HUES64 (cell line): Measurements from ENCODE around the gene PAOX.

Source experiments
- H3K27ac ChIP-seq: 2 replicates; pipeline ENCODE4 v1.7.0; 2013; ENCODE audit warnings: low read depth, low read length, inconsistent platforms
- H3K27me3 ChIP-seq: 2 replicates; pipeline ENCODE4 v1.6.1; 2013; ENCODE audit warnings: mild to moderate bottlenecking, low read length; ENCODE audit not compliant: insufficient read depth
- H3K36me3 ChIP-seq: 2 replicates; pipeline ENCODE4 v1.6.1; 2013; ENCODE audit warnings: mild to moderate bottlenecking, low read length; ENCODE audit not compliant: insufficient read depth
- H3K4me1 ChIP-seq: 2 replicates; pipeline ENCODE4 v1.6.1; 2013; ENCODE audit warnings: mild to moderate bottlenecking, low read length, moderate library complexity; ENCODE audit not compliant: insufficient read depth
- H3K4me3 ChIP-seq: 2 replicates; pipeline ENCODE4 v1.5.1; 2013; ENCODE audit warnings: mild to moderate bottlenecking, low read length, moderate library complexity
- H3K9ac ChIP-seq: 2 replicates; pipeline ENCODE4 v1.6.1; 2013; ENCODE audit warnings: mild to moderate bottlenecking, low read depth, low read length
- H3K9me3 ChIP-seq: 2 replicates; pipeline ENCODE4 v1.6.1; 2013; ENCODE audit warnings: low read depth, low read length; ENCODE audit not compliant: insufficient read depth
- WGBS: fragments of 150-250, 120-280 bp; methylation state at CpG from one replicate; pipeline ENCODE4 v1.1.7; 2013; ENCODE audit warnings: missing lambda C conversion rate; 5-methylcytosine and 5-hydroxymethylcytosine counted together

PAOX gene

DNA sequence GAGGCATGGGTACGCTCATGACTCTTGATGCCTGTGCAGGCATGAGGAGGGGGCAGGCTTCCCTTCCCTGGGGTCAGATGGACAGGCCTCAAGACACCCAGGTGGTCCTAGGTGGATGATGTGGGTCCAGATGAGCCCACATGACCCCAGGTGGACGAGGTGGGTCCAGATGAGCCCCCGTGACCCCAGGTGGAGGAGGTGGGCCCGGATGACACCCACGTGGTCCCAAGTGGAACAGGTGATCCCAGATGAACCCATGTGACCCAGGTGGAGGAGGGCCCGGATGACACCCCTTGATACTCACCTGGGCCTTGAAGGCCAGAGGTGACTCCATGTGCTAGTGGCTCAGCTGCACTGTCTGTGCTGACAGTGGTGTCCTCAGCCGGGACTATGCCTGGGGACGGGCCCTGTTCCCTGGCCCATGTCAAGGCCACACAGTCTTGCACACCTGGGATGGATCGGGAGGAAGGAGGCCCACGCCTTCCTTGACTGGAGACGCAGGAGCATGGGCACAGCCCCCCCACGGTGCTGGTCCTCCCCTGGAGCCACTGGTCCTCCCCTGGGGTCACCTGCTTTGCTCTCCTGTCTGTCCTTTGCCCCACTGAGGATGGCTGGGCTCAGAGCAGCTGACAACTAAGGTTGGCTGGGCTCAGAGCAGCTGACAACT is 28.6 kb upstream of the PAOX start:
- no peak overlapping the region for H3K9ac ChIP-seq
- no peak overlapping the region for H3K27ac ChIP-seq
- H3K4me3 ChIP-seq, result no peak overlapping the region
- H3K9me3 ChIP-seq, result no peaks in the 10 kb centered on the region
- WGBS, result 85% methylated on average over 12 of the region's 12 CpGs
- H3K4me1 ChIP-seq, result 0 out of 2 replicates have a peak, but pooled peaks cover 5% of the 10 kb centered on the region
- H3K27me3 ChIP-seq, result no peaks in the 10 kb centered on the region
- H3K36me3 ChIP-seq, result 0 out of 2 replicates have a peak, but pooled peaks cover 1% of the 10 kb centered on the region

- Histone ChIP-seq H3K36me3 (peaks cover 5% of the 10 kb centered on the region; the same call in 1 of the 2 replicates), H3K9me3 (no peaks in the 10 kb centered on the region), H3K4me1 (0 out of 2 replicates have a peak, but pooled peaks cover 5% of the 10 kb centered on the region), H3K27ac (no peak overlapping the region), H3K4me3 (no peak overlapping the region), H3K27me3 (no peaks in the 10 kb centered on the region), H3K9ac (no peak overlapping the region)
- 65% methylated on average over 13 of the region's 13 CpGs for WGBS
Measured at GRCh38 chr10:133350950-133351329, 28.1 kb upstream of the PAOX start.

- Histone ChIP-seq H3K4me1 (0 out of 2 replicates have a peak, but pooled peaks cover 7% of the 10 kb centered on the region), H3K27ac (no peak overlapping the region), H3K9me3 (no peaks in the 10 kb centered on the region), H3K36me3 (peaks cover 10% of the 10 kb centered on the region; the same call in 1 of the 2 replicates), H3K27me3 (no peaks in the 10 kb centered on the region), H3K9ac (no peak overlapping the region), H3K4me3 (no peak overlapping the region)
- 69% methylated on average over 24 of the region's 24 CpGs for WGBS
Measured at GRCh38 chr10:133351408-133352318, 27.4 kb upstream of the PAOX start.

DNA sequence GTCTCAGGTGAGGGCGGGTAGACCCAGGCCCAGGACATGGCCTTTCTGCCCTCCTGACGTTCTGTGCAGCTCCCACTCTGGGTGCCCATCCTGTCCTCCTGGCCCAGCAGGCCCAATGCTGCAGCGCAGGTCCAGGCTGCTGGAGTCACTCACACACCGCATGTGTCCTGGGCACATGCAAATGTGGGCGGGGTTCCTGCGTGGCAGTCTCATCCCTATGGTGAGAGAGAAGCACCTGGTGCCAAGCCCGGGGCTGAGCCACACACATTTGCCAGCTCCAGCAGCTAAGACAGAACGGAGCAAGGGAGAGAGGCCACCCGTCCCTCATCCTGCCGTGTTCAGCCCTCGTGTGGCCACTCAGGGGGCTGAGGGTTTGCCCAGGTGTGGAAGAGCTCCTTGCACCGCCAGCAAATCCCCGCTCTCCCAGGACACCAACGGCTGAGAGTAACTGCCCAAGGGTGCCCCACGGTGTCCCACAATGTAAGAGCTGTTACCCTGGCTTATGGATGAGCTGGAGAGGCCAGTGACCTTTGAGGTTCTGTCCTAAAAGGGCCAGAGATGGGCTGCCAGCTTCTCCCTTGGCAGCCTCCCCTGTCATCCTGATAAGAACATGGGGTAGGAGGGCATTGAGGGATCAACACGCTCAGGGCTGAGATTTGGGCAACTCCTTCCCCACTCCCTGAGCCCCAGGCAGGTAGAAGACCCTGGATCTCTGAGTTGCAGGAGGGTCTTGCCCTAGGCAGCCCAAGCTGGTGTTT is 25.7 kb upstream of the PAOX start:
- H3K9me3 ChIP-seq, result no peaks in the 10 kb centered on the region
- no peak overlapping the region for H3K4me3 ChIP-seq
- 0 out of 2 replicates have a peak, but pooled peaks cover 3% of the 10 kb centered on the region for H3K4me1 ChIP-seq
- peaks cover 10% of the 10 kb centered on the region; the same call in 1 of the 2 replicates for H3K36me3 ChIP-seq
- no peak overlapping the region for H3K9ac ChIP-seq
- no peaks in the 10 kb centered on the region; the same call in 1 of the 2 replicates for H3K27me3 ChIP-seq
- no peak overlapping the region for H3K27ac ChIP-seq
- 76% methylated on average over 16 of the region's 16 CpGs for WGBS

- WGBS, result 90% methylated on average over 15 of the region's 16 CpGs
- no peak overlapping the region for H3K4me3 ChIP-seq
- no peak overlapping the region for H3K9ac ChIP-seq
- 0 out of 2 replicates have a peak, but pooled peaks cover 3% of the 10 kb centered on the region for H3K4me1 ChIP-seq
- H3K36me3 ChIP-seq, result peaks cover 10% of the 10 kb centered on the region; the same call in 1 of the 2 replicates
- H3K9me3 ChIP-seq, result no peaks in the 10 kb centered on the region
- no peak overlapping the region for H3K27ac ChIP-seq
- H3K27me3 ChIP-seq, result no peaks in the 10 kb centered on the region; the same call in 1 of the 2 replicates
Measured at GRCh38 chr10:133353988-133354605, 25.0 kb upstream of the PAOX start.

GRCh38 chr10:133354672-133355240 is 24.3 kb upstream of the PAOX start:
- WGBS, result 94% methylated on average over 14 of the region's 14 CpGs
- no peaks in the 10 kb centered on the region for H3K9me3 ChIP-seq
- H3K4me3 ChIP-seq, result no peak overlapping the region
- no peak overlapping the region for H3K9ac ChIP-seq
- H3K4me1 ChIP-seq, result 0 out of 2 replicates have a peak, but pooled peaks cover 3% of the 10 kb centered on the region
- peaks cover 10% of the 10 kb centered on the region; the same call in 1 of the 2 replicates for H3K36me3 ChIP-seq
- no peaks in the 10 kb centered on the region; the same call in 1 of the 2 replicates for H3K27me3 ChIP-seq
- no peak overlapping the region for H3K27ac ChIP-seq

GRCh38 chr10:133355266-133355665 is 23.8 kb upstream of the PAOX start:
- H3K4me3 ChIP-seq, result no peak overlapping the region
- 84% methylated on average over 6 of the region's 6 CpGs for WGBS

DNA sequence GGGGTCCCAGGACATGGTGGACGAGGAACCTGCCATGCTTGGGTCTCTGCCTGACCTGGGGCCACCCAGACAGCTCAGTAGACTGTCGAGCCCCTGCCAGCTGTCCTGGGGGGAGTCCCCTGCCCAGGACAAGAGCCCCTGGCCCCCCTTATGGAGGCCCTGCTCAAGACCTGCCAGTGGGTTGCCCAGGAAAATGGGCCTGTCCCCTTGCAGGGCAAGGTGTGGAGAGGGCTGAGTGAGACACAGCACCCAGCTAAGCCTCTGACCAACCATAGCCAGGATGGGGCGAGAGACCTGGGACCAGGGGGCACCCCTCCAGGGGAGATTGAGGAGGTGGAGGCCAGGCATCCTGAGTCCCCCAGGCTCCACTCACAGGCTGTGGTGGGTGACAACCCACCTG is 23.1 kb upstream of the PAOX start:
- 94% methylated on average over 3 of the region's 3 CpGs for WGBS
- H3K36me3 ChIP-seq, result peaks cover 10% of the 10 kb centered on the region; the same call in 1 of the 2 replicates
- no peak overlapping the region for H3K27ac ChIP-seq
- H3K9ac ChIP-seq, result no peak overlapping the region
- H3K4me3 ChIP-seq, result no peak overlapping the region
- H3K9me3 ChIP-seq, result no peaks in the 10 kb centered on the region
- H3K4me1 ChIP-seq, result 0 out of 2 replicates have a peak, but pooled peaks cover 3% of the 10 kb centered on the region
- no peaks in the 10 kb centered on the region; the same call in 1 of the 2 replicates for H3K27me3 ChIP-seq

More at GRCh38 chr10:133355266-133355665, 23.8 kb upstream of the PAOX start:
- H3K4me1 ChIP-seq, result 0 out of 2 replicates have a peak, but pooled peaks cover 3% of the 10 kb centered on the region
- H3K27ac ChIP-seq, result no peak overlapping the region
- H3K9ac ChIP-seq, result no peak overlapping the region
- H3K27me3 ChIP-seq, result no peaks in the 10 kb centered on the region; the same call in 1 of the 2 replicates
- H3K9me3 ChIP-seq, result no peaks in the 10 kb centered on the region
- peaks cover 10% of the 10 kb centered on the region; the same call in 1 of the 2 replicates for H3K36me3 ChIP-seq

- H3K9me3 ChIP-seq, result no peaks in the 10 kb centered on the region
- no peaks in the 10 kb centered on the region; the same call in 1 of the 2 replicates for H3K27me3 ChIP-seq
- H3K27ac ChIP-seq, result no peak overlapping the region
- peak overlapping the region; percentile 89 for H3K4me3 ChIP-seq
- peak overlapping the region; percentile 74 for H3K9ac ChIP-seq
- 37% methylated on average over 27 of the region's 27 CpGs for WGBS
- H3K4me1 ChIP-seq, result 0 out of 2 replicates have a peak, but pooled peaks cover 3% of the 10 kb centered on the region
- H3K36me3 ChIP-seq, result peaks cover 13% of the 10 kb centered on the region; the same call in 1 of the 2 replicates
Measured at GRCh38 chr10:133356549-133357284, 22.3 kb upstream of the PAOX start.
